AG09309 (cell line): ENCODE results near the gene KCNH5.
"Not testable (repeated sequence)": the region's sequence is repeated elsewhere in the genome, so short reads cannot be mapped to it uniquely, and the experiment has no call there.

Experiments
- DNase-seq: peaks from one replicate; pipeline ENCODE4 v3.0.0-alpha.2; 2010; ENCODE audit warnings: low read depth
- H3K4me3 ChIP-seq: 2 replicates; pipeline ENCODE4 v1.5.1; 2011; ENCODE audit warnings: mild to moderate bottlenecking, low read depth, low read length, moderate library complexity; ENCODE audit not compliant: control insufficient read depth
- CTCF ChIP-seq: IDR thresholded peaks from 2 replicates; pipeline ENCODE4 v1.5.1; 2011; ENCODE audit warnings: mild to moderate bottlenecking, low read depth, low read length, inconsistent platforms; ENCODE audit not compliant: insufficient read depth, control insufficient read depth; ENCODE audit errors: missing control alignments

KCNH5 gene

GRCh38 chr14:62844546-62844945 lies 200.7 kb downstream of the KCNH5 start:
- TF ChIP-seq CTCF, result no peak
- DNase-seq, result no peak
- H3K4me3 ChIP-seq, result no peak overlapping the region

- TF ChIP-seq CTCF, result no peak
- H3K4me3 ChIP-seq, result no peak overlapping the region
- no peak for DNase-seq
Measured at GRCh38 chr14:62824086-62824485, 221.2 kb downstream of the KCNH5 start.

- no peak for DNase-seq
- TF ChIP-seq CTCF, result no peak
- H3K4me3 ChIP-seq, result no peak overlapping the region
Measured at GRCh38 chr14:62819931-62820330, 225.3 kb downstream of the KCNH5 start.

- no peak for DNase-seq
- no peak overlapping the region for H3K4me3 ChIP-seq
- no peak for TF ChIP-seq CTCF
Measured at GRCh38 chr14:62807636-62808035, 237.6 kb downstream of the KCNH5 start.

GRCh38 chr14:62800577-62800976 lies 244.7 kb downstream of the KCNH5 start:
- TF ChIP-seq CTCF, result no peak
- DNase-seq, result no peak
- H3K4me3 ChIP-seq, result no peak overlapping the region

GRCh38 chr14:62796431-62796830 lies 248.8 kb downstream of the KCNH5 start:
- DNase-seq, result no peak
- TF ChIP-seq CTCF, result no peak
- H3K4me3 ChIP-seq, result no peak overlapping the region

- H3K4me3 ChIP-seq, result no peak overlapping the region
- TF ChIP-seq CTCF, result no peak
- no peak for DNase-seq
Measured at GRCh38 chr14:62792578-62792977, 252.7 kb downstream of the KCNH5 start.

- not testable (repeated sequence) for H3K4me3 ChIP-seq, DNase-seq
Measured at GRCh38 chr14:62781328-62781727, 263.9 kb downstream of the KCNH5 start.
